Cerebellar nuclear complex (tissue), 1 donor: ENCODE measurements around the gene ZNF76.
"Not testable (repeated sequence)": the region's sequence is repeated elsewhere in the genome, so short reads cannot be mapped to it uniquely, and the experiment has no call there.

Experiments used
- DNase-seq, 2 experiments: peaks; one replicate each; lab custom pipeline; 2025; lab: John Stamatoyannopoulos, UW

The ZNF76 gene

GRCh38 chr6:35330541-35331119, 71.1 kb downstream of the ZNF76 start:
- no peak for DNase-seq

- DNase-seq = not testable (repeated sequence)
Measured at GRCh38 chr6:35332074-35332887, 72.7 kb downstream of the ZNF76 start.

GRCh38 chr6:35341557-35341956, 82.0 kb downstream of the ZNF76 start:
- no peak for DNase-seq

GRCh38 chr6:35342258-35343091, 82.9 kb downstream of the ZNF76 start, which contains the start of gene PPARD:
PPARD (plus strand) TSS chr6:35342558; CDS start chr6:35411088, 68,530 bp downstream.
- peak; percentile 80 to 98 for DNase-seq

GRCh38 chr6:35343092-35343834, 83.7 kb downstream of the ZNF76 start:
- DNase-seq = no peak

- DNase-seq = no peak
Measured at GRCh38 chr6:35343835-35344550, 84.5 kb downstream of the ZNF76 start.
